ENCODE results near the gene FAM83E. TPM values are rescaled to one million over a fixed set of nuclear protein-coding genes. Genes with fewer than 3 reads are reported as not detected.

The FAM83E gene
- total RNA-seq, 1 experiment from 2014 or later, result 8.8 TPM

- TF ChIP-seq ELF4 (CRISPR knock-in tag; IDR thresholded peaks at IDR 0.05; ENCODE audit: low read depth) (no peak), RORB (CRISPR knock-in tag; IDR thresholded peaks at IDR 0.05) (no peak), SOX15 (CRISPR knock-in tag; IDR thresholded peaks at IDR 0.05) (no peak), FOXP1 (CRISPR knock-in tag; IDR thresholded peaks at IDR 0.05; ENCODE audit: borderline replicate concordance) (no peak)
Measured at GRCh38 chr19:48603449-48603848, 11.4 kb downstream of the FAM83E start (continued).

- Mint-ChIP-seq H3K36me3 (no peaks in the 10 kb centered on the region), H3K27ac (no peak overlapping the region), H3K4me1 (no peaks in the 10 kb centered on the region), H3K4me3 (no peak overlapping the region), H3K9me3 (no peaks in the 10 kb centered on the region), H3K27me3 (ENCODE audit: low read depth) (no peaks in the 10 kb centered on the region)
- DNase-seq (ENCODE audit: low spot score) (no peak), ATAC-seq (no peak)
- no peak for TF ChIP-seq TP53 (CRISPR knock-in tag; IDR thresholded peaks at IDR 0.05)
- TF ChIP-seq, protein P1, sequence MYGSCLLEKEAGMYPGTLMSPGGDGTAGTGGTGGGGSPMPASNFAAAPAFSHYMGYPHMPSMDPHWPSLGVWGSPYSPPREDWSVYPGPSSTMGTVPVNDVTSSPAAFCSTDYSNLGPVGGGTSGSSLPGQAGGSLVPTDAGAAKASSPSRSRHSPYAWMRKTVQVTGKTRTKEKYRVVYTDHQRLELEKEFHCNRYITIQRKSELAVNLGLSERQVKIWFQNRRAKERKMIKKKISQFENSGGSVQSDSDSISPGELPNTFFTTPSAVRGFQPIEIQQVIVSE (CRISPR knock-in tag; IDR thresholded peaks at IDR 0.05; ENCODE audit: borderline replicate concordance), result no peak
- no peak for TF ChIP-seq ZNF532 (CRISPR knock-in tag; IDR thresholded peaks at IDR 0.05; ENCODE audit: borderline replicate concordance)
- TF ChIP-seq FOXK1 (CRISPR knock-in tag; IDR thresholded peaks at IDR 0.05), result no peak
- TF ChIP-seq TEAD4 (CRISPR knock-in tag; IDR thresholded peaks at IDR 0.05), result no peak
- no peak for TF ChIP-seq SMAD3 (CRISPR knock-in tag; IDR thresholded peaks at IDR 0.05; ENCODE audit: borderline replicate concordance)
- no peak for TF ChIP-seq ZBTB21 (CRISPR knock-in tag; IDR thresholded peaks at IDR 0.05; ENCODE audit: borderline replicate concordance)
- TF ChIP-seq AFF4 (CRISPR knock-in tag; IDR thresholded peaks at IDR 0.05; ENCODE audit: borderline replicate concordance), result no peak
- no peak for TF ChIP-seq SOX15 (CRISPR knock-in tag; IDR thresholded peaks at IDR 0.05)
- no peak for TF ChIP-seq ZNF317 (CRISPR knock-in tag; IDR thresholded peaks at IDR 0.05; ENCODE audit: borderline replicate concordance, low read depth)
- TF ChIP-seq GRHL2 (CRISPR knock-in tag; IDR thresholded peaks at IDR 0.05; ENCODE audit: insufficient replicate concordance, severe bottlenecking), result no peak
- CTCF ChIA-PET, result interaction anchor here (0.5 to 2.2 kb wide), 2 partner anchors 14 to 1223 kb away, joined by 3 to 10 read pairs; no protein-coding TSS in a partner anchor
- POLR2A ChIA-PET, result no interaction called here
Measured at GRCh38 chr19:48603001-48603400, 11.9 kb downstream of the FAM83E start.
